K562 (cell line): Measurements from ENCODE around the gene CFP. TPM values are rescaled to one million over a fixed set of nuclear protein-coding genes. Genes with fewer than 3 reads are reported as not detected.

Source experiments
- ARID1B ChIP-seq: fragments of 450-650 bp; IDR thresholded peaks from 2 replicates; pipeline ENCODE4 v1.6.1; 2016; ENCODE audit warnings: antibody characterized with exemption, mild to moderate bottlenecking, inconsistent platforms
- BRF1 ChIP-seq: IDR thresholded peaks from 3 replicates; pipeline ENCODE4 v1.6.1; 2011; ENCODE audit warnings: borderline replicate concordance, mild to moderate bottlenecking; ENCODE audit not compliant: insufficient read length; ENCODE audit errors: extremely low read depth
- C11orf30 ChIP-seq: fragments of 450-650 bp; IDR thresholded peaks from 2 replicates; pipeline ENCODE4 v1.6.1; 2016; ENCODE audit warnings: low read depth, mild to moderate bottlenecking
- CBX5 ChIP-seq: IDR thresholded peaks from 2 replicates; pipeline ENCODE4 v1.6.1; 2014; ENCODE audit warnings: low read depth, borderline replicate concordance
- ELF4 ChIP-seq: fragments of 450-650 bp; formaldehyde crosslinking; IDR thresholded peaks from 2 replicates; pipeline ENCODE4 v1.4.0; 2022; ENCODE audit warnings: missing genetic modification characterization
- FIP1L1 ChIP-seq: fragments of 200-400 bp; formaldehyde crosslinking; IDR thresholded peaks from 2 replicates; pipeline ENCODE4 v1.6.1; 2018; ENCODE audit warnings: mild to moderate bottlenecking, low read depth, low read length; ENCODE audit not compliant: poor library complexity, severe bottlenecking
- MCM3 ChIP-seq: fragments of 450-650 bp; IDR thresholded peaks from 2 replicates; pipeline ENCODE4 v1.6.1; 2016
- RBM17 ChIP-seq: fragments of 200-400 bp; formaldehyde crosslinking; IDR thresholded peaks from 2 replicates; pipeline ENCODE4 v1.6.1; 2017; ENCODE audit warnings: low read depth, mild to moderate bottlenecking, low read length, borderline replicate concordance
- RBM22 ChIP-seq: fragments of 200-400 bp; formaldehyde crosslinking; IDR thresholded peaks from 2 replicates; pipeline ENCODE4 v1.6.1; 2018; ENCODE audit warnings: low read length, low read depth; ENCODE audit not compliant: poor library complexity, severe bottlenecking
- SIX5 ChIP-seq, 2 experiments: IDR thresholded peaks; 2 replicates each; pipeline ENCODE4 v1.6.1; 2011; ENCODE audit warnings: low read length in 2 of 2, borderline replicate concordance in 1 of 2, low read depth in 1 of 2, mild to moderate bottlenecking in 1 of 2, moderate library complexity in 1 of 2; ENCODE audit not compliant: insufficient read depth in 1 of 2
- SMARCA4 ChIP-seq: fragments of 450-650 bp; IDR thresholded peaks from 2 replicates; pipeline ENCODE4 v1.6.1; 2016
- SMARCB1 ChIP-seq: IDR thresholded peaks from 2 replicates; pipeline ENCODE4 v1.6.1; 2011; ENCODE audit warnings: improper control_type of control experiment, low read depth; ENCODE audit not compliant: insufficient read length
- SRSF7 ChIP-seq: fragments of 200-400 bp; formaldehyde crosslinking; optimal IDR thresholded peaks from 2 replicates; pipeline ENCODE3; 2017; ENCODE audit warnings: mild to moderate bottlenecking, low read depth, low read length
- TCF7L2 ChIP-seq: fragments of 150-350 bp; IDR thresholded peaks from 2 replicates; pipeline ENCODE4 v1.6.1; 2016; ENCODE audit warnings: low read depth, mild to moderate bottlenecking, low read length, moderate library complexity
- TEAD4 ChIP-seq, 2 experiments: sonication (generic) in 1 of 2; formaldehyde crosslinking in 1 of 2; IDR thresholded peaks; 2 replicates each; pipeline versions ENCODE4 v1.6.1 to v1.8.0; 2012 to 2022; ENCODE audit warnings: borderline replicate concordance in 1 of 2, inconsistent platforms in 1 of 2, low read length in 1 of 2, mild to moderate bottlenecking in 1 of 2, missing genetic modification reagents in 1 of 2
- TRIM24 ChIP-seq, 2 experiments: fragments of 450-650 bp; IDR thresholded peaks; 2 replicates each; pipeline ENCODE4 v1.6.1; 2016
- ZNF253 ChIP-seq: fragments of 250-450 bp; sonication (Bioruptor Pico); conservative IDR thresholded peaks from 2 replicates; pipeline ENCODE4 v1.6.1; 2021; ENCODE audit warnings: mild to moderate bottlenecking
- polyA plus RNA-seq, 8 experiments: library from polyadenylated mRNA; depleted of rRNA in 4 of 8; stranded (reverse) in 5 of 8; unstranded in 3 of 8; fragments of >200 nt; fragmentation: Nextera tagmentation in 2 of 8; fragmentation: Illumina TruSeq in 1 of 8; extraction: Ambion mirVana in 2 of 8; extraction: Trizol in 1 of 8; gene quantifications; 2 replicates each; pipeline versions ENCODE4 v1.2.1 to v1.2.3, GENCODE V29; 2011 to 2014; ENCODE audit warnings: inconsistent platforms in 1 of 8, missing spikeins in 1 of 8
- total RNA-seq, 7 experiments: library from RNA; depleted of rRNA in 6 of 7; stranded (reverse); fragments of >200 nt in 6 of 7; fragmentation: Illumina TruSeq in 2 of 7; extraction: Trizol in 2 of 7; gene quantifications; 2 replicates each; pipeline versions ENCODE4 v1.2.1 to v1.2.3, GENCODE V29; 2011 to 2021; ENCODE audit warnings: low replicate concordance in 1 of 7
- TF ChIP-seq, protein P1 (sequence below): fragments of 450-650 bp; IDR thresholded peaks from 2 replicates; pipeline ENCODE4 v1.6.1; 2016; ENCODE audit warnings: missing biosample characterization, missing genetic modification characterization
- TF ChIP-seq, protein P2 (sequence below): fragments of 450-650 bp; IDR thresholded peaks from 2 replicates; pipeline ENCODE4 v1.6.1; 2016
- TF ChIP-seq, protein P3 (sequence below): fragments of 450-650 bp; IDR thresholded peaks from 2 replicates; pipeline ENCODE4 v1.6.1; 2017; ENCODE audit warnings: mild to moderate bottlenecking, moderate library complexity
- TF ChIP-seq, protein P4 (sequence below): sonication (generic); formaldehyde crosslinking; IDR thresholded peaks from 2 replicates; pipeline ENCODE4 v1.8.0; 2022; ENCODE audit warnings: mild to moderate bottlenecking, missing genetic modification reagents
- TF ChIP-seq, protein P5 (sequence below): fragments of 200-800 bp; sonication (Bioruptor generic); IDR thresholded peaks from 2 replicates; pipeline ENCODE4 v1.6.1; 2017; ENCODE audit warnings: missing genetic modification characterization, missing compliant biosample characterization

The CFP gene
- total and polyA plus RNA-seq, 9 of the 15 experiments (the other 6 are each of a cell fraction or from before 2014, with no cell fraction given) = 0.18 to 2.0 (median 0.55) TPM

DNA sequence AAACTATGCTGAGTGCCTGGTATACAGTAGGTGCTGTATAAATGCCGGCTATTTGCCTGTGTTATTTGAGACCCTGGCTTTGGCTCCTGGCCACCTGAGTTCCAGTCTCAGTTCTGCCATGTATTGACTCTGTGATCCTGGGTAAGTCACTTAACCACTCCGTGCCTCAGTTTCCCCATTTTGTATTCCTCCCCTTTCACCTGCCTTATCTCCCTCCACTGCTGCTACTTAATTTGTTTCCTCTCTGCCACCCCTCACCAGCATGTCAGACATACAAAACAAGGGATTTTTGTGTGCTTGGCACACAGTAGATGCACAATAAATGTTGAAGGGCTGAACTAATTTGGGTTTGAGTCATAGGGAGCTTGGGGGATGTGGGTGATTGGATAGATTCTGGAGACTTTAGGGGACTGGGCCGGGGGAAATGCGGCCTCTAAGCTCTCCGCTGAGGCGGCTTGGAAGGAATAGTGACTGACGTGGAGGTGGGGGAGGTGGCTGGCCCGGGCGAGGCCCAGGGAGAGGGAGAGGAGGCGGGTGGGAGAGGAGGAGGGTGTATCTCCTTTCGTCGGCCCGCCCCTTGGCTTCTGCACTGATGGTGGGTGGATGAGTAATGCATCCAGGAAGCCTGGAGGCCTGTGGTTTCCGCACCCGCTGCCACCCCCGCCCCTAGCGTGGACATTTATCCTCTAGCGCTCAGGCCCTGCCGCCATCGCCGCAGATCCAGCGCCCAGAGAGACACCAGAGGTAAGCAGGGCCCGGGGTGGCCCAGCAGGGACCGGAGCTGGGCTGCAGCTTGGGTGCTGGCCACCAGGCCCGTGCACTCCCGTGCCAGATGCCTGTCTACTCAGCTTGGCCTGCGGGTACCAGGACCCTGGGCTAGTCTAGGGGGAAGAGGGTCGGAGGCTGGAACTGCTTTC is 47.7 kb downstream of the CFP start, which contains the start of gene TIMP1 (continued):
- no peak for TF ChIP-seq FIP1L1
- TF ChIP-seq CBX5 = no peak
- TF ChIP-seq ARID1B = peak; percentile 72
- TF ChIP-seq, protein P1, sequence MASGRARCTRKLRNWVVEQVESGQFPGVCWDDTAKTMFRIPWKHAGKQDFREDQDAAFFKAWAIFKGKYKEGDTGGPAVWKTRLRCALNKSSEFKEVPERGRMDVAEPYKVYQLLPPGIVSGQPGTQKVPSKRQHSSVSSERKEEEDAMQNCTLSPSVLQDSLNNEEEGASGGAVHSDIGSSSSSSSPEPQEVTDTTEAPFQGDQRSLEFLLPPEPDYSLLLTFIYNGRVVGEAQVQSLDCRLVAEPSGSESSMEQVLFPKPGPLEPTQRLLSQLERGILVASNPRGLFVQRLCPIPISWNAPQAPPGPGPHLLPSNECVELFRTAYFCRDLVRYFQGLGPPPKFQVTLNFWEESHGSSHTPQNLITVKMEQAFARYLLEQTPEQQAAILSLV = no peak
- TF ChIP-seq TEAD4 (IDR thresholded peaks at IDR 0.05; ENCODE audit: low read length) = peak; percentile 19; the same call in 1 of the 2 replicates
- no peak for TF ChIP-seq TEAD4 (CRISPR knock-in tag; IDR thresholded peaks at IDR 0.05; ENCODE audit: borderline replicate concordance)
- no peak for TF ChIP-seq ZNF253 (CRISPR knock-in tag)
- TF ChIP-seq ELF4 = no peak
- no peak for TF ChIP-seq C11orf30
- TF ChIP-seq, protein P2, sequence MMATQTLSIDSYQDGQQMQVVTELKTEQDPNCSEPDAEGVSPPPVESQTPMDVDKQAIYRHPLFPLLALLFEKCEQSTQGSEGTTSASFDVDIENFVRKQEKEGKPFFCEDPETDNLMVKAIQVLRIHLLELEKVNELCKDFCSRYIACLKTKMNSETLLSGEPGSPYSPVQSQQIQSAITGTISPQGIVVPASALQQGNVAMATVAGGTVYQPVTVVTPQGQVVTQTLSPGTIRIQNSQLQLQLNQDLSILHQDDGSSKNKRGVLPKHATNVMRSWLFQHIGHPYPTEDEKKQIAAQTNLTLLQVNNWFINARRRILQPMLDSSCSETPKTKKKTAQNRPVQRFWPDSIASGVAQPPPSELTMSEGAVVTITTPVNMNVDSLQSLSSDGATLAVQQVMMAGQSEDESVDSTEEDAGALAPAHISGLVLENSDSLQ = peak; percentile 96
- TF ChIP-seq SMARCB1 = no peak
- TF ChIP-seq TRIM24 (IDR thresholded peaks at IDR 0.05) = 0 out of 4 replicates have a peak, but pooled peaks of 1 of the 2 experiments have one; percentile 39
- TF ChIP-seq, protein P3, sequence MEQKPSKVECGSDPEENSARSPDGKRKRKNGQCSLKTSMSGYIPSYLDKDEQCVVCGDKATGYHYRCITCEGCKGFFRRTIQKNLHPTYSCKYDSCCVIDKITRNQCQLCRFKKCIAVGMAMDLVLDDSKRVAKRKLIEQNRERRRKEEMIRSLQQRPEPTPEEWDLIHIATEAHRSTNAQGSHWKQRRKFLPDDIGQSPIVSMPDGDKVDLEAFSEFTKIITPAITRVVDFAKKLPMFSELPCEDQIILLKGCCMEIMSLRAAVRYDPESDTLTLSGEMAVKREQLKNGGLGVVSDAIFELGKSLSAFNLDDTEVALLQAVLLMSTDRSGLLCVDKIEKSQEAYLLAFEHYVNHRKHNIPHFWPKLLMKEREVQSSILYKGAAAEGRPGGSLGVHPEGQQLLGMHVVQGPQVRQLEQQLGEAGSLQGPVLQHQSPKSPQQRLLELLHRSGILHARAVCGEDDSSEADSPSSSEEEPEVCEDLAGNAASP = no peak
- TF ChIP-seq BRF1 = no peak
- TF ChIP-seq SIX5 (IDR thresholded peaks at IDR 0.05; ENCODE audit: borderline replicate concordance in 1 of 2, insufficient read depth in 1 of 2, low read depth in 1 of 2, low read length in 2 of 2) = no peak
- no peak for TF ChIP-seq TCF7L2
- TF ChIP-seq SMARCA4 = peak; percentile 53; the same call in 1 of the 2 replicates
- TF ChIP-seq, protein P4, sequence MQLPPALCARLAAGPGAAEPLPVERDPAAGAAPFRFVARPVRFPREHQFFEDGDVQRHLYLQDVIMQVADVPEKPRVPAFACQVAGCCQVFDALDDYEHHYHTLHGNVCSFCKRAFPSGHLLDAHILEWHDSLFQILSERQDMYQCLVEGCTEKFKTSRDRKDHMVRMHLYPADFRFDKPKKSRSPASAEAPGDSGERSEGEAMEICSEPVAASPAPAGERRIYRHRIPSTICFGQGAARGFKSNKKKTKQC (CRISPR knock-in tag) = no peak
- no peak for TF ChIP-seq RBM22
- TF ChIP-seq SRSF7 = no peak
- TF ChIP-seq RBM17 = no peak
- TF ChIP-seq, protein P5, sequence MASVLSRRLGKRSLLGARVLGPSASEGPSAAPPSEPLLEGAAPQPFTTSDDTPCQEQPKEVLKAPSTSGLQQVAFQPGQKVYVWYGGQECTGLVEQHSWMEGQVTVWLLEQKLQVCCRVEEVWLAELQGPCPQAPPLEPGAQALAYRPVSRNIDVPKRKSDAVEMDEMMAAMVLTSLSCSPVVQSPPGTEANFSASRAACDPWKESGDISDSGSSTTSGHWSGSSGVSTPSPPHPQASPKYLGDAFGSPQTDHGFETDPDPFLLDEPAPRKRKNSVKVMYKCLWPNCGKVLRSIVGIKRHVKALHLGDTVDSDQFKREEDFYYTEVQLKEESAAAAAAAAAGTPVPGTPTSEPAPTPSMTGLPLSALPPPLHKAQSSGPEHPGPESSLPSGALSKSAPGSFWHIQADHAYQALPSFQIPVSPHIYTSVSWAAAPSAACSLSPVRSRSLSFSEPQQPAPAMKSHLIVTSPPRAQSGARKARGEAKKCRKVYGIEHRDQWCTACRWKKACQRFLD (CRISPR knock-in tag) = no peak
- TF ChIP-seq MCM3 = no peak
